Caco-2 (cell line): Measurements from ENCODE around the gene PIGS. TPM values are rescaled to one million over a fixed set of nuclear protein-coding genes. Genes with fewer than 3 reads are reported as not detected.

Experiments used
- BruUV-seq: library from RNA; stranded (reverse); fragments of 400-500 nt; replicated peaks from 2 replicates; lab custom pipeline; 2021; lab: Mats Ljungman, UMichigan
- CTCF ChIA-PET: fragments of 300-600 bp; sonication (Branson Sonifier 250); formaldehyde crosslinking; loops from one replicate; lab custom pipeline; 2022; ENCODE audit warnings: antibody characterized with exemption; lab: Charles Lee
- POLR2A ChIA-PET: fragments of 300-600 bp; sonication (Branson Sonifier 250); formaldehyde crosslinking; loops from one replicate; lab custom pipeline; 2022; ENCODE audit warnings: antibody characterized with exemption; lab: Charles Lee
- DNase-seq, 2 experiments: peaks; one replicate each; pipeline versions ENCODE4 v3.0.0 to v3.0.0-alpha.2; 2020 to 2022
- H3K27me3 ChIP-seq: replicated peaks from 2 replicates; pipeline ENCODE4 v1.6.0; 2011; ENCODE audit warnings: low read length; ENCODE audit not compliant: control insufficient read depth, insufficient read depth
- H3K36me3 ChIP-seq: 2 replicates; pipeline ENCODE4 v1.5.1; 2011; ENCODE audit warnings: low read length; ENCODE audit not compliant: control insufficient read depth, insufficient read depth
- H3K4me1 ChIP-seq: fragments of 250-450 bp; sonication (Bioruptor Pico); 2 replicates; pipeline ENCODE4 v1.5.1; 2020; ENCODE audit warnings: mild to moderate bottlenecking
- H3K4me3 ChIP-seq: 2 replicates; pipeline ENCODE4 v1.5.1; 2011; ENCODE audit warnings: low read depth, mild to moderate bottlenecking, control low read depth, low read length
- H3K9me3 ChIP-seq: fragments of 250-450 bp; sonication (Bioruptor Pico); 2 replicates; pipeline ENCODE4 v1.5.1; 2020; ENCODE audit warnings: mild to moderate bottlenecking, moderate library complexity
- H3K27ac Mint-ChIP-seq: one replicate; pipeline ENCODE4 v1.8.0; 2022; ENCODE audit warnings: mixed read lengths; ENCODE audit not compliant: unreplicated experiment
- H3K27me3 Mint-ChIP-seq: one replicate; pipeline ENCODE4 v1.8.0; 2022; ENCODE audit warnings: mixed read lengths; ENCODE audit not compliant: insufficient read depth, unreplicated experiment
- H3K36me3 Mint-ChIP-seq: one replicate; pipeline ENCODE4 v1.8.0; 2022; ENCODE audit warnings: mild to moderate bottlenecking, mixed read lengths; ENCODE audit not compliant: insufficient read depth, unreplicated experiment
- H3K4me1 Mint-ChIP-seq: one replicate; pipeline ENCODE4 v1.8.0; 2022; ENCODE audit warnings: low read depth, mixed read lengths; ENCODE audit not compliant: unreplicated experiment
- H3K4me3 Mint-ChIP-seq: one replicate; pipeline ENCODE4 v1.8.0; 2022; ENCODE audit warnings: mild to moderate bottlenecking, moderate library complexity, mixed read lengths; ENCODE audit not compliant: unreplicated experiment
- H3K9me3 Mint-ChIP-seq: one replicate; pipeline ENCODE4 v1.8.0; 2022; ENCODE audit warnings: mixed read lengths; ENCODE audit not compliant: unreplicated experiment
- CTCF ChIP-seq, 2 experiments: fragments of 200-600 bp in 1 of 2; IDR thresholded peaks; 1 replicate in 1 of 2; 2 replicates in 1 of 2; pipeline versions ENCODE4 v1.5.1 to v1.8.0; 2011 to 2022; ENCODE audit warnings: antibody characterized with exemption in 1 of 2, control low read depth in 1 of 2, inconsistent platforms in 1 of 2, low read depth in 1 of 2, low read length in 1 of 2, mild to moderate bottlenecking in 1 of 2, moderate library complexity in 1 of 2; ENCODE audit not compliant: insufficient read depth in 1 of 2, severe bottlenecking in 1 of 2, unreplicated experiment in 1 of 2
- intact Hi-C: fragments of 100-400 bp; cut with micrococcal nuclease; formaldehyde crosslinking; loops from one replicate; pipeline ENCODE4 v1.10.0; 2022; ENCODE audit not compliant: unreplicated experiment
- total RNA-seq: library from RNA; stranded (reverse); gene quantifications from 2 replicates; pipeline ENCODE4 v1.2.3, GENCODE V29; 2022

PIGS gene
- total RNA-seq, 1 experiment from 2014 or later = 99.6 TPM

- Histone ChIP-seq H3K4me1 (peaks cover 33% of the 10 kb centered on the region), H3K27me3 (no peaks in the 10 kb centered on the region), H3K36me3 (no peaks in the 10 kb centered on the region), H3K4me3 (no peak overlapping the region), H3K9me3 (no peaks in the 10 kb centered on the region)
- intact Hi-C loops = no loop called here
- no peak for DNase-seq
- BruUV-seq = no TSS peak
- no peak overlapping the region for H3K27ac Mint-ChIP-seq
- no peak overlapping the region for H3K4me3 Mint-ChIP-seq
- TF ChIP-seq CTCF (IDR thresholded peaks at IDR 0.05; ENCODE audit: insufficient read depth in 1 of 2, low read depth in 1 of 2, low read length in 1 of 2, severe bottlenecking in 1 of 2, unreplicated experiment in 1 of 2) = no peak
- ChIA-PET POLR2A (no interaction called here), CTCF (no interaction called here)
- peaks cover 7% of the 10 kb centered on the region for H3K36me3 Mint-ChIP-seq
- H3K4me1 Mint-ChIP-seq = peaks cover 16% of the 10 kb centered on the region
- H3K9me3 Mint-ChIP-seq = no peaks in the 10 kb centered on the region
- H3K27me3 Mint-ChIP-seq = no peaks in the 10 kb centered on the region
These were observed 42.3 kb downstream of the PIGS start for GRCh38 chr17:28529013-28529400.

DNA sequence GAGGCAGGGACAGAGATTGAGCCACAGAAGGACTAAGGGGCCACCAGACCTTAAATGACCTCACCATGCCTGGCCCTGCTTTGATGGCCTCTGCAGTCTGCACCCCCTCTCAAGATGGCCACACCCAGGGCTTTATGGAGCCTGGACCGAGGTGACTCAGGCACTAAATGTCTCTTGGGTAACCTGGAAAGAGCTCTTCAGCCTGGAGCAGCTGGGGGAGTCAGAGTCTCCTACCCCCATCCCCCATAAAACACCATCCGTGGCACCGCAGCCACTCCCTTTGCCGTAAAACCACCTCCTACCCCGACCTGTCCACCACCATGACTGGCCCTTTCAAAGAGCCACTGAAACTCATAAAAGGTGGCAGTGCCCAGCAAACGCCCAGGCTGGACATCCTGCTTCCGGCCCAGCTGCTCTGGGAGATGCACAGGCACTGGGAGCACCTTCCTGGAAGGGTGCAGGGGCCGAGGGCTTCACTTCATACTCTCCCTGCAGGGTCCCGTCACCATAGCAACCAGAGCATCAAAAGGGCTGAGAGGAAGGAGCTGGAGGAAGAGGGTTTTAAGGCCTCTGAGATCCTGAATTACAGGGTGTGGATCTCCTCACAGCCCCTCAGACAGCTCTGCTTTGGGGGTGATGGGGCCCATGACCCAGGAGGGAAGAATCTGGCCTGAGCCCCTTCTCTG lies 42.9 kb downstream of the PIGS start:
- ChIA-PET POLR2A (no interaction called here), CTCF (no interaction called here)
- Histone ChIP-seq H3K4me3 (no peak overlapping the region), H3K36me3 (no peaks in the 10 kb centered on the region), H3K27me3 (no peaks in the 10 kb centered on the region), H3K4me1 (peaks cover 37% of the 10 kb centered on the region), H3K9me3 (no peaks in the 10 kb centered on the region)
- H3K4me1 Mint-ChIP-seq = peaks cover 21% of the 10 kb centered on the region
- peaks cover 7% of the 10 kb centered on the region for H3K36me3 Mint-ChIP-seq
- no peak overlapping the region for H3K27ac Mint-ChIP-seq
- no peaks in the 10 kb centered on the region for H3K27me3 Mint-ChIP-seq
- no peak overlapping the region for H3K4me3 Mint-ChIP-seq
- no TSS peak for BruUV-seq
- intact Hi-C loops = no loop called here
- DNase-seq = no peak
- no peak for TF ChIP-seq CTCF (IDR thresholded peaks at IDR 0.05; ENCODE audit: insufficient read depth in 1 of 2, low read depth in 1 of 2, low read length in 1 of 2, severe bottlenecking in 1 of 2, unreplicated experiment in 1 of 2)
- no peaks in the 10 kb centered on the region for H3K9me3 Mint-ChIP-seq

- no peaks in the 10 kb centered on the region for H3K36me3 ChIP-seq
- no peak overlapping the region for H3K4me3 ChIP-seq
- H3K27me3 Mint-ChIP-seq = no peaks in the 10 kb centered on the region
- DNase-seq = no peak
- no peak overlapping the region for H3K4me3 Mint-ChIP-seq
- H3K4me1 ChIP-seq = peaks cover 37% of the 10 kb centered on the region
- no peaks in the 10 kb centered on the region for H3K27me3 ChIP-seq
- ChIA-PET CTCF (no interaction called here), POLR2A (no interaction called here)
- no peak overlapping the region for H3K27ac Mint-ChIP-seq
- H3K9me3 Mint-ChIP-seq = no peaks in the 10 kb centered on the region
- peaks cover 7% of the 10 kb centered on the region for H3K36me3 Mint-ChIP-seq
- intact Hi-C loops = no loop called here
- peaks cover 22% of the 10 kb centered on the region for H3K4me1 Mint-ChIP-seq
- TF ChIP-seq CTCF (IDR thresholded peaks at IDR 0.05; ENCODE audit: insufficient read depth in 1 of 2, low read depth in 1 of 2, low read length in 1 of 2, severe bottlenecking in 1 of 2, unreplicated experiment in 1 of 2) = no peak
- BruUV-seq = no TSS peak
- no peaks in the 10 kb centered on the region for H3K9me3 ChIP-seq
These were observed 43.5 kb downstream of the PIGS start for GRCh38 chr17:28527859-28528258.
